HT-29 (cell line): ENCODE data around the gene ILDR2. TPM values are rescaled to one million over a fixed set of nuclear protein-coding genes. Genes with fewer than 3 reads are reported as not detected.
"Not testable (repeated sequence)": the region's sequence is repeated elsewhere in the genome, so short reads cannot be mapped to it uniquely, and the experiment has no call there.

ENCODE experiments used
- DNase-seq: peaks from one replicate; pipeline ENCODE4 v3.0.0-alpha.2; 2015; ENCODE audit warnings: low spot score
- small RNA-seq: library from RNA; depleted of rRNA; stranded (forward); fragments of <200 nt; gene quantifications from one replicate; pipeline ENCODE3, GENCODE V24; 2014
- total RNA-seq: library from RNA; depleted of rRNA; stranded (reverse); fragments of >200 nt; shearing (Covaris generic); gene quantifications from 2 replicates; pipeline ENCODE4 v1.2.3, GENCODE V29; 2014; rRNA removed

The ILDR2 gene
- total RNA-seq, 1 experiment from 2014 or later = 0.48 TPM

DNA sequence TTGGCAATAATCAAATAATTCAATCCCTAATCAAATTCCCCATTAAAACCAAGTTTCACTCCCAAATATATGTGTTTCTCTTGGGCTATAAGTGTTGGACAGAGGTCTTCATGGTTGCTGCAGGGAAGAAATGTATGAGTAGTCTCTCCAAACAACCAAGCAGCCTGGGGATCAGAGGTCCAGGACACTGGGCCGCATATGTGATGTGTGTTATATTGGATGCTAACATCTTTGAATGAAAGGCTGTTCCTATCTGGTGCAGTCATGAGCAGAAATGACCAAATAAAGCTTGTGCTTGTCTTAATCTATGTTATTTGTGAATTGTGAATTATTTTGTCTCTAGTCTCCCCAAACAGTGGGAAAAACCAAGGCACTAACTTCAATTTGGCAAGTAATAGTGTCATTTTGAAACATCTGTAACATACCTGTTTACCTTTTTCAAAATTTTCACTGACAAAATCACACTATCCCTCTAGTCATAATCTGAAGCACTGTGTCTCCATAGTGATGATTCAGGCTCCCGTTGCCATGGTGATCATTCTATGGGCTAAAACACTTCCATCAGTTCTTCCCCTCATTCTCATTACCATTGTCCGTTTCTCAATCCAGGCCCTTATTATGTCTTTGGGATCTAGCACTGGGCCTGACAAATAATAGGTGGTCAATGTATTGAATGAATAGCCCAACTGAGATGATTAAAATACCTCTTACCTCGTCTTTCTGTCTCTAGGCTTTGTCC lies 86.8 kb downstream of the ILDR2 start:
- DNase-seq = no peak

DNA sequence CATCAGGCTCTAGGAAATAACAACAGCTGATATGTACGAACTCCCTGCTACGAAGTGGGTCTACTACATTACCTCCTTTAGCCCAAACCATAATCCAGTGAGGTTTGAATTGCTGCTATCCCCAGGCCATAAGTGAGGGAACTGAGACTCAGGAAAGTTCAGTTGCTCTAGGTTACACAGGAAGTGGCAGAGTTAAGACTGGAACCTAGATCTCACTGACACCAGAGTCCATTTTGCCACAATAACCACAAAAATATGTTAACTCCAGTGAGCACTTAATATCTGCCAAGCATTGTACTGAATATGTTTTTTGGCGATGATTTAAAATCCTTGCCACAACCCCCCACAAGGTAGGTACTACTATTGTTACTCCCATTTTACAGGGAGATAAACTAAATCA lies 90.4 kb downstream of the ILDR2 start:
- DNase-seq = no peak

DNA sequence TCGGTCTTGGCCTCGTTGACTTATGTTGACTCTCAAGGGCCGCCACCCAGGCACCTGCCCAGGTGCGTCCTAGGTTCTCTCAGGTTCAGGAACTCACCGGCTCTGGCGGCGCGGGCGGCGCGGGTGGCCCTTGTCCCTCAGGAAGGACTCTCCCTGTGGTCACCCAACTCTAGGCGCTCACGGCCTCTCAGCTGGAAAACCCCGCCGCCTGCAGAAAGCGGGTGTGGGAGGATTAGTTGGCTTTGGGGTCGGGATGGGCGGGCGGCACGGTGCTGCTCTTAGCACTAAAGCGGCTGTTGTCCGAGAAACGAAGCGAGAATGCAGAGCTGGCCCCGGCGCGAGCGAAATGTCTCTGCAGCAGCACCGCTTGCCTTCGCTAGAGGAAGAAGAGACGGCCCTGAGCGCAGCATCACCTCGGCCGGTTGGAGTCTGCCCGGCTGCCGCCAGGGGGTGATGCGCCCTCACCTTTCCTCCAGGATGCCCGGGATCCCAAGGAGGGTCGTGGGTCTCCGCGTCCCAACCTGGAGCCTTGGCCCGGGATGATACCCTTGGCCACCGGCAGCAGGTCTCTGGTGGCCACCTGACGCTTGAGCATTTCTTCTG lies 91.2 kb downstream of the ILDR2 start:
- no peak for DNase-seq

DNA sequence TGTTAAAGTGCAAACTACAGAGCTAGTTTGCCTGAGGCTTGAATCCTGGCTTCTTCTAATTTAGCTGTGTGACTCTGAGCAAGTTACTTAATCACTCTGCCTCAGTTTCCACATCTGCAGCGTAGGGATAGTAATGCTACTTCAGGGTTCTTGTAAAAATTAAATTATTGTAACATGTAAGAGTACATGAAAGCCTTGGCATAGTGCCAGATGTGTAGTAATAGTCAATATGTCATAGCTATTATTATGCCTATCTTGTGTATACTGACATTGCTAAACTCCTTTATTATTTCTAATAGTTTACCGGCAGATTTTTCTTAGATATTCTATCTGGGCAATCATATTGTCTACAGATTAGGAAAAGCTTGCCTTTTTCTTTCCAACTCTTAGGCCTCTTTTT lies 92.4 kb downstream of the ILDR2 start:
- DNase-seq = no peak

DNA sequence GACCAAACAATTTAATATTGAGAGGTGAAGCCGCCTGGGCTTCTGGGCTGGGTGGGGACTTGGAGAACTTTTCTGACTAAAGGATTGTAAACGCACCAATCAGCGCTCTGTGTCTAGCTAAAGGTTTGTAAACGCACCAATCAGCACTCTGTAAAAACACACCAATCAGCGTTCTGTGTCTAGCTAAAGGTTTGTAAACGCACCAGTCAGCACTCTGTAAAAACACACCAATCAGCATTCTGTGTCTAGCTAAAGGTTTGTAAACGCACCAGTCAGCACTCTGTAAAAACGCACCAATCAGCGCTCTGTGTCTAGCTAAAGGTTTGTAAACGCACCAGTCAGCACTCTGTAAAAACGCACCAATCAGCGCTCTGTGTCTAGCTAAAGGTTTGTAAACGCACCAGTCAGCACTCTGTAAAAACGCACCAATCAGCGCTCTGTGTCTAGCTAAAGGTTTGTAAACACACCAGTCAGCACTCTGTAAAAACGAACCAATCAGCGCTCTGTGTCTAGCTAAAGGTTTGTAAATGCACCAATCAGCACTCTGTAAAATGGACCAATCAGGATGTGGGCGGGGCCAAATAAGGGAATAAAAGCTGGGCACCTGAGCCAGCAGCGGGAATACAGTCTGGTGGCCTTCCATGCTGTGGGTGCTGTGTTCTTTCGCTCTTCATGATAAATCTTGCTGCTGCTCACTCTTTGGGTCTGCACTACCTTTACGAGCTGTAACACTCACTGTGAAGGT lies 97.0 kb downstream of the ILDR2 start:
- not testable (repeated sequence) for DNase-seq

DNA sequence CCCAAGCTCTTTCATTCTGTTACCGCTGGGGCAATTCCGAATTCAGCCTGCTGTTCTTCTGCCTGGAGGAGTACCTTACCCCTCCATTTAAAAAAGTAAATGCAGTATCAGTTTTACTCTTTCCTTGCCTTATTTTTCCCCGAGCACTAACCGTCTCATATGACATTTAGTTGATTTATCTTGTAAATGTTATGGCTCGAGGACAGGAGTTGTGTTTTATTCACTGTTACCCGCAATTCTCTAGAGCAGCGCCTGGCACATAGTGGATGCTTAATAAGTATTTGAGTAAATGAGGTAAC lies 98.9 kb downstream of the ILDR2 start:
- DNase-seq = no peak

DNA sequence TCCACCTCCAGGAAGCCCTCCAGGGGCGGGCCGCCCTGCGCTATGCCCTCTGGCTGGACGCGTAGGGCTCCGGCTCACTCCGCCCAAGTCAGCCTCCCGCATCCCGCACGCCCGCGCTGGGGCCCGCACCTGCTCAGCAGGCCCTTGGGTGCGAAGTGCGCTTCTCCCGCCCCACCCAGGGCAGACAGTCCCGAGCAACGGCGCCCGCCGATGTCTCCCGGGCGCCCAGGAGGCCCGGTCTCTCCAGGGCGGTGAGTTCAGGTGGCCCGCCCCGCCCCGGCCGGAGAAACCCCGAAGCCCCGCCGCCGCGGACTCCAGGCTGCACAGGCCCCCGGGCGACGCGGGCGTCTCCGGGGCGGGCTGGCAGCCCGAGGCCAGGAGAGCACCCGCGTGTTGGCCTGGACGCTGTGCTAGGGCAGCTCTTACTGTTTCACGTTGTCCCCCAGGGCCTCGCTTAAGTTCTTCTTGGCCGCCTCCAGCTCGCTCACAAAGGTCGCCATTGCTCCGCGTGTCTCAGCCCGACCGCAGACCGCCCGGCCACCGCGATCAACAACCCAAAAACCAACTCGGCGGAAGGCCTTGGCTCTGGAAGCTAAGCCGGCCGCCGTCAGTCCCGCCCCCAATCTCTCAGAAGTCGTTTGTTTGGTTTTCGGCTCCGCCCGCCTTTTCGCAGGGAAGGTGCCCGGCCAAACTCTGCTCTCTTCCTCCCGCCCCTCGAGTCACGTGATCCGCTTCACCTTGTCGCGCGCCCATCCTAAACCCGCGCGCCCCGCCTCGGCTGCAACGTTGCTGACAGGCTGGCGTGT lies 99.4 kb downstream of the ILDR2 start, which contains the start of gene TADA1:
TSS of gene TADA1 (minus strand) at position 531 of the 806 bp plus-strand sequence. CDS start at position 500, 31 bp downstream.
- peak; percentile 97 for DNase-seq

DNA sequence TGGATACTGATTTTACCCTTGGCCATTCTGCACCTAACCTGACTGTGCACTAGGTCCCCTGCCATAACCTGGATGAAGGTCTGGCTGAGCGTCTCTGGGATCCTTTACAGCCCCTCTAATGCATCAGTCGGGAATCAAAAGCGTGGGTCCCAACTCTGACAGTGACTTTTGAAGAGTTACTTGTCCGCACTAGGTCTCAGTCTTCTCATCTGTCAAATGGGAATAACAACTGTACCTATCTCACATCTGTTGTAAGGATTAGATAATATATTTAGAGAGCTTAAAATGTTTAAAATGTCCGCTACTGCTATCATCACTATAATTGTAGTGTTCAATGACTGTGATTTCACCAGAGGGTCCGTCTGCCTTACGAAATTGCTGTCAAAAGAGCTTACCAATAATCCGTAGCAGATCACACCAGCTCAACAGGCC lies 100.0 kb downstream of the ILDR2 start:
- DNase-seq = no peak

DNA sequence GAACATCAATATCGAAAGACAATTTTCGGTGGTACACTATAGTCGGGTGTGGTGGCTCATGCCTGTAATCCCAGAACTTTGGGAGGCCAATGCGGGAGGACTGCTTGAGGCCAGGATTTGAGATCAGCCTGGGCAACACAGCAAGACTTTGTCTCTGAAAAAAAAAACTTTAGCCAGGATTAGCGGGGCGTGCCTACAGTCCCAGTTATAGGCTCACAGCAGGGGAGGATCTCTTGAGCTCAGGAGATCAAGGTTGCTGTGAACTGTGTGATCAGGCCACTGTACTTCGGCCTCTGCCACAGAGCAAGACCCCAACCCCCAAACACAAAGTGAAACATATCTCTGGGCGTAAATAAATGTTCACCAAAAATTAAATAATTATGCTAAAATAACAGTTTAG lies 100.9 kb downstream of the ILDR2 start:
- DNase-seq = no peak

DNA sequence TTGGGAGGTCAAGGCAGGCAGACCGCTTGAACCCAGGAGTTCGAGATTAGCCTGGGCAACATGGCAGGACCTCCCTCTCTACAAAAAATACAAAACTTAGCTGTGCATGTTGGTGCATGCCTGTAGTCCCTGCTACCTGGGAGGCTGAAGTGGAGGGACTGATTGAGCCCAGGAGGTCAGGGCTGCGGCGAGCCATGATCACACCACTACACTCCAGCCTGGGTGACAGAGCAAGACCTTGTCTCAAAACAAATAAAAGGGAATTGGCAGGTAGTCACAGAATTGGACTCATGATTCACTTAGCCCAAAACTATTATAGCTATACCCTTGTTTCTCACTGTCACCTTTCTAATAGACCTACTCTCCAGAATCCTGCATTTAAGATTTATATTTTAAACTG lies 104.8 kb downstream of the ILDR2 start:
- DNase-seq = no peak

DNA sequence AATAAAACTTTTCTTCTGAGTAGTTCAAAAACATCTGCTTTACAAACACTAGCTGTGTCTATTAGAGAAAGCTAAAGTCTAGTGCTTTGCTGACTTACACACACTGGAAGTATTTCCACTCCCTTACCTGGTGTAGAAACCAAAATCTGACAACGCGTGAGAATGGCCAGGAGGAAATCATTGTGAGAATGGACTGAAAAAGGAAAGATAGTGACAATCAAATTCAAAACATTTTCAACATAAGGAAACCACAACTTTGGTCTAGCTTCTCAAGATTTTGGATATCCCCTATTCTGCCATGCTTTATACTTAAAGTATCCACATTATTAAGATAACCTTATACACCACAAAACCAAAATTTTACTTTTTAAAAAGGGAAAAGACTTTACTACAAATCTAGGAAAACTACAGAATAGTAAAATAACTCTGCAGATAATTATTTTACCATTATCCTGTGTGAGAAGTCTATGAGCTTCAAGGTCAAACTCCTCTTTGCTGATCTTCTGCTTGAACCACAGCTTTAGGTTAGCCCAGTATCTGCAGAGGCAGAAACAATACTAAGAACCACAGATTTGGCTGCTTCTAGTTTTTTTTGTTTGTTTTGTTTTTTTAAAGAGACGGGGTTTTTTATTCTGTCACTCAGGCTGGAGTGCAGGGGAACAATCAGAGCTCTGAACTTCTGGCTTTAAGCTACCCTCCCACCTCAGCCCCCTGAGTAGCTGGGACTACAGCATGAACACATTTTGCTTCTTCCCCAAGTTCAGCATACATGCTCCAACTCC lies 105.8 kb downstream of the ILDR2 start:
- DNase-seq = no peak

DNA sequence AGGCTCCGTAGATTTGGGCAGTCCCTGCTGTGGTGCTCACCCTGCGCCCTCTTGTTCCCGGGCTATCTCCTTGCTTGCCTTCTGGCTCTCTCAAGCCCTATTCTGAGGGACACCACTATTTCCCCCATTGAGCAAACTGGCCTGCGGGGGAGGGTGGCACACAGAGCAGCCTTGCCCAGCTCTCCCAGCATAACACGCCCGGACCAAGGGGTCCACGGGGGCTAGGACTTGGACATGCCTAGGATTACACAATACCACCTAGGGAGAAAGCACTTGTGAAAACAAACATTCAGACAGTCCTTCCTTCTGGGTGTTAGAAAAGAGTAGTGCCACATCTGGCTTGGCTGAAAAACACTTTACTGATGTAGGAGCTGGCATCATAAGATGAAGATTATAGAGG lies 106.7 kb downstream of the ILDR2 start:
- DNase-seq = no peak

DNA sequence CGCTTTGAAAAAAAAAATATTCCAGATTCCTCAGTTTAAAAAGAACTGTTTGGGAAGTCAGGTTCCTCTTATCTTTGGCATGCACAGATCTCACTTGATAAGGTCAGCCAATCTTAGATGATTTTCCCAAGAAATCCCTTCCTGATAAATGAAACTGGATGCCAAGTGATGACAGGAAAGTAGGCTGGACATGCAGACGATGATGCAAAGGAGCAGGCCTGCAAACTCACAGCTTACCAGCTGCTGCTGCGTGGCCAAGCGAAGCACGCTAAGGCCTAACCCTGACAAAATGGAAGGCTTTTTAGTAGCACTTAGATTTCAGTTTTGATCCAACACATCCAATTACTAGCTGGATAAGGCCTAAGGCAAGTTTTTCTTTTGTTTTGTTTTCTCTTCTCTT lies 109.4 kb downstream of the ILDR2 start:
- DNase-seq = no peak

DNA sequence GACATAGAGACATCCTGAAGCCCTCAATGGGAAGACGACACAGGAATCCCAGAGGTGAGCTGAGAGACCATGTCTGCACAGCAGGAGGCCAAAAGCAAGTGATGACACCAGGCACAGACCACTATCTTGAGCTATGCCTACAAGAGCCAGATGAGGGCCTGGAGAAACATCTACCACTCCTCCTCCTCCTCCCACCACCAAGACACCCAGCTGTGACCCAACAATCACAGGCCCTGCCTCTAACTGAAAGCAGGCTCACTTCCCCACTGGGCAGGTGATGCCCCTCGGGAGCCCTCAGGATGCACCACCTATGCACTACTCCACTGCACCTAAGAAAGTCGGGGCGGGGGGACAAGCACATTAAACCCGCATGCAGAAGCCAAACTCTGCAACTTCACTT lies 115.7 kb downstream of the ILDR2 start:
- no peak for DNase-seq

DNA sequence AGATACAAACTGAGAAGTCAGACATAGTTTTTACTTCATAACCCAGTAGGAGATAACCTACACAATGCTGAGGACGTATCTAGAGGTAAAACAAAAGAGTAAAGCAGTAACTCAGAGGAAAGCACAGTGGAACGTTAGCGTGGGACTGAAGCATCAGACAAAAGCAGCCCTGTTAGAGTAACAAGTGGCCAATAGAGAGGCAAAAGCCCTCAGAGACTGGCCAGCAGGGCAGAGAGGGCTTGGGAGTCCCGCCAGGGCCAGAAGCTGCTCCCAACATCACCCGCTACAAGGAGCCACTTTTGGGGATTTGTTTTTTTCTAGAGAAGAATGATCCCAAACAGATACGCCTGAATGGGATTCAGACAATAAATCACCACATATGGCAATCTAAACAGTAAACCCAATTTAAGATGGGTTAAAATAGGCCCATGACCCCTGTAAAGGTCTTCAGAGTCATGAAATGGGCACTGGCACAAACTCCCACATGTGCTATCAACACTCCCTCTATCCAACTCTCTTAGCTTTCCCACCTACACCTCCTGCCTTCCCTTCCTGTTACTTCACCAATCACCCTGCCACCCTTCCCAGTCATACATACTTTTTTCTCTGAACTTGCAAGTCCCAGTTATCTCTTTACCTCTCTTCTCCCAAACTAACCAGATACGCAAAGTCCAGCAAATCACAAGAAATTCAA lies 116.5 kb downstream of the ILDR2 start:
- no peak for DNase-seq

Small RNA genes within 50 kb of the gene (small RNA-seq; reads per million reads assigned to genes)
- 1.3 reads per million, percentile 48 among the genes with 10 or more reads in this experiment for gene RNA5SP65

Other genes with a start within 250 kb of the ILDR2 start
- 21.2 and 22.0 TPM in 2 replicates for gene POGK, start 136.1 kb downstream of the ILDR2 start, total RNA-seq
- 5.7 and 7.2 TPM in 2 replicates for gene TADA1, start 99.3 kb downstream of the ILDR2 start, total RNA-seq
- not detected in 2 replicates for gene MAEL, start 13.7 kb upstream of the ILDR2 start, total RNA-seq
- gene GPA33, start 114.8 kb upstream of the ILDR2 start, total RNA-seq = 2.9 and 3.1 TPM in 2 replicates
- not detected in 2 replicates for gene STYXL2, start 118.5 kb upstream of the ILDR2 start, total RNA-seq
- 5.9 and 9.0 TPM in 2 replicates for gene POU2F1, start 245.3 kb upstream of the ILDR2 start, total RNA-seq